Activated CD8-positive, alpha-beta T cell treated with anti-CD3 and anti-CD28 coated beads for 36 hours (primary cell): ENCODE measurements around the gene ITGA1. TPM values are rescaled to one million over a fixed set of nuclear protein-coding genes. Genes with fewer than 3 reads are reported as not detected.
A peak's percentile ranks its signal among the peaks of the same experiment; 100 is the strongest.

Source experiments
- ATAC-seq: fragments of 200-7000 bp; cut with Tn5 transposase; one replicate; pipeline ENCODE4 v1.10.0; 2021; ENCODE audit warnings: mild to moderate bottlenecking, moderate library complexity
- CTCF ChIA-PET: fragments of 350-600 bp; sonication (Branson Sonifier 250); formaldehyde crosslinking; loops from one replicate; lab custom pipeline; 2021; ENCODE audit warnings: antibody characterized with exemption; lab: Charles Lee
- POLR2A ChIA-PET: fragments of 350-600 bp; sonication (Branson Sonifier 250); formaldehyde crosslinking; loops from one replicate; lab custom pipeline; 2021; ENCODE audit warnings: antibody characterized with exemption; lab: Charles Lee
- DNase-seq: peaks from one replicate; pipeline ENCODE4 v3.0.0-alpha.2; 2020
- H3K27ac Mint-ChIP-seq: one replicate; pipeline ENCODE4 v1.8.0; 2021; ENCODE audit warnings: mild to moderate bottlenecking, mixed read lengths
- H3K27me3 Mint-ChIP-seq: one replicate; pipeline ENCODE4 v1.8.0; 2021; ENCODE audit warnings: mixed read lengths
- H3K36me3 Mint-ChIP-seq: one replicate; pipeline ENCODE4 v1.8.0; 2021; ENCODE audit warnings: low read depth, mixed read lengths
- H3K4me1 Mint-ChIP-seq: one replicate; pipeline ENCODE4 v1.8.0; 2021; ENCODE audit warnings: low read depth, mixed read lengths
- H3K4me3 Mint-ChIP-seq: one replicate; pipeline ENCODE4 v1.8.0; 2021; ENCODE audit warnings: mild to moderate bottlenecking, moderate library complexity, mixed read lengths
- H3K9me3 Mint-ChIP-seq: one replicate; pipeline ENCODE4 v1.8.0; 2021; ENCODE audit warnings: mixed read lengths
- CTCF ChIP-seq: fragments of 200-600 bp; IDR thresholded peaks from one replicate; pipeline ENCODE4 v1.8.0; 2022; ENCODE audit warnings: antibody characterized with exemption, mild to moderate bottlenecking
- intact Hi-C: fragments of 100-400 bp; cut with micrococcal nuclease; formaldehyde crosslinking; loops from one replicate; pipeline ENCODE4 v1.10.0; 2022
- total RNA-seq, 2 experiments: library from RNA; stranded (reverse); gene quantifications; one replicate each; pipeline ENCODE4 v1.2.3, GENCODE V29; 2021

ITGA1 gene
- total RNA-seq, 2 experiments from 2014 or later = 5.1 to 6.0 TPM

GRCh38 chr5:52821901-52822300, 34.2 kb downstream of the ITGA1 start:
- no peak for TF ChIP-seq CTCF
- POLR2A ChIA-PET = no interaction called here
- CTCF ChIA-PET = interaction anchor here (1.1 kb wide), 1 partner anchor 20 kb away, joined by 3 read pairs; no protein-coding TSS in a partner anchor
- Mint-ChIP-seq H3K4me3 (no peak overlapping the region), H3K9me3 (no peaks in the 10 kb centered on the region), H3K27me3 (no peaks in the 10 kb centered on the region), H3K36me3 (no peaks in the 10 kb centered on the region), H3K4me1 (peaks cover 13% of the 10 kb centered on the region), H3K27ac (no peak overlapping the region)
- DNase-seq (no peak), ATAC-seq (no peak)
- intact Hi-C loops = no loop called here

DNA sequence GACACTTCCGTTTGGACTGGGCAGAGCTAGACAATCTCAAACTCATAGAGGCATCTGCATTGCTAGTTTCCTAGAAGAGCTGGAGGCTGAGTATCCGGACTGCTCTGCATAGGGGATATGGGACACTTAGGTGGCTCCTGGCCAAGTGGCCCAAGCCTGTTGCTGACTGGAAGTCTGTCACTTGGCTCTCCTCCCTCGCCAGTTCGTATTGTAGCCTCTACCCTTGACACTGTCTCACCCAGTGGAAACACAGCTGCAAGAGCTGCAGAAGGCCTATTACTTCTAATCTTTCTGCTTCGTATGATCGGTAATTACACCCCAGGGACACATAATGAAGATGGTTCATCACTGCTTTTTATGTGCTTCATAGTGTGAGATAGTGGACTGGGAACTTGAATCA, 34.7 kb downstream of the ITGA1 start:
- ChIA-PET POLR2A (no interaction called here), CTCF (no interaction called here)
- Mint-ChIP-seq H3K27me3 (no peaks in the 10 kb centered on the region), H3K4me1 (peaks cover 13% of the 10 kb centered on the region), H3K27ac (no peak overlapping the region), H3K9me3 (peaks cover 4% of the 10 kb centered on the region), H3K4me3 (no peak overlapping the region), H3K36me3 (peaks cover 2% of the 10 kb centered on the region)
- intact Hi-C loops = no loop called here
- DNase-seq (no peak), ATAC-seq (no peak)
- TF ChIP-seq CTCF = no peak

- DNase-seq (no peak), ATAC-seq (no peak)
- Mint-ChIP-seq H3K36me3 (peaks cover 3% of the 10 kb centered on the region), H3K27me3 (no peaks in the 10 kb centered on the region), H3K9me3 (peaks cover 6% of the 10 kb centered on the region), H3K4me3 (no peak overlapping the region), H3K4me1 (peaks cover 13% of the 10 kb centered on the region), H3K27ac (no peak overlapping the region)
- POLR2A ChIA-PET = interaction anchor here (1.4 kb wide), 1 partner anchor 24 kb away, joined by 4 read pairs; no protein-coding TSS in a partner anchor
- CTCF ChIA-PET = no interaction called here
- no peak for TF ChIP-seq CTCF
- intact Hi-C loops = no loop called here
Observed at GRCh38 chr5:52824827-52825226, 37.1 kb downstream of the ITGA1 start.

DNA sequence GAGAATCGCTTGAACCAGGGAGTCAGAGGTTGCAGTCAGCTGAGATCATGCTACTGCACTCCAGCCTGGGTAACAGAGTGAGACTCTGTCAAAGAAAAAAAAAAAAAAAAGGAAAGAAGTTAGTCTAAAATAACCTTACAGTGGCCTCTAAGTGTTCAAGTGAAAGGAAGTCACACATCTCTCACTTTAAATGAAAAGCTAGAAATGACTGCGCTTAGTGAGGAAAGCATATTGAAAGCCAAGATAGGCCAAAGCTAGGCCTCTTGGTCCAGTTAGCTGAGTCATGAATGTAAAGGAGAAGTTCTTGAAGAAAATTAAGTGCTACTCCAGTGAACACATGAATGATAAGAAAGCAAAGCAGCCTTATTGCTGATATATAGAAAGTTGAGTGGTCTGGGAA, 38.1 kb downstream of the ITGA1 start:
- CTCF ChIA-PET = interaction anchor here (1.3 to 1.6 kb wide), 3 partner anchors 12 to 123 kb away, joined by 3 to 4 read pairs (median 4); no protein-coding TSS in a partner anchor
- intact Hi-C loops = no loop called here
- Mint-ChIP-seq H3K36me3 (peaks cover 3% of the 10 kb centered on the region), H3K4me3 (no peak overlapping the region), H3K9me3 (peaks cover 6% of the 10 kb centered on the region), H3K4me1 (peaks cover 13% of the 10 kb centered on the region), H3K27me3 (no peaks in the 10 kb centered on the region), H3K27ac (peak overlapping the region; percentile 43)
- no peak for TF ChIP-seq CTCF
- ATAC-seq (peak; percentile 84), DNase-seq (no peak)
- POLR2A ChIA-PET = interaction anchor here (0.6 to 1.4 kb wide), 2 partner anchors 25 to 111 kb away, joined by 4 read pairs; no protein-coding TSS in a partner anchor

DNA sequence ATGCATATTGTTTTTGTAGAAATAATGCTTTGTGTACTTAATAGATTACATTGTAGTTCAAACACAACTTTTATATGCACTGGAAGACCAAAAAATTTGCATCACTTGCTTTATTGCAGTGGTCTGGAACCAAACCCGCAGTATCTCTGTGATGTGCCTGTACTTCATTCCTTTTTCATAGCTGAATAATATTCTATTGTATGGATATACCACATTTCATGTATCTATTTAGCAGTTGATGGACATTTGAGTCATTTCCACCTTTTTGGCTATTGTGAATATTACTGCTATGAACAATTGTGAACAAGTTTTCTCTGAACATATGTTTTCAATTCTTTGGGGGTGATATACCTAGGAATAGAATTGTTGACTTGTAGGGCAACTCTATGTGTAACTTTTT, 40.1 kb downstream of the ITGA1 start:
- peaks cover 6% of the 10 kb centered on the region for H3K9me3 Mint-ChIP-seq
- H3K36me3 Mint-ChIP-seq = peaks cover 3% of the 10 kb centered on the region
- H3K4me1 Mint-ChIP-seq = peaks cover 16% of the 10 kb centered on the region
- no peak overlapping the region for H3K27ac Mint-ChIP-seq
- no peak for TF ChIP-seq CTCF
- ATAC-seq = no peak
- H3K27me3 Mint-ChIP-seq = no peaks in the 10 kb centered on the region
- intact Hi-C loops = no loop called here
- ChIA-PET CTCF (no interaction called here), POLR2A (no interaction called here)
- DNase-seq = no peak
- H3K4me3 Mint-ChIP-seq = no peak overlapping the region
